HG02840 (cell line): ENCODE results near the gene JAZF1.

Source experiments
- ATAC-seq: cut with Tn5 transposase; IDR thresholded peaks from one replicate; pipeline ENCODE4 v1.9.1; 2021; ENCODE audit warnings: mild to moderate bottlenecking, moderate library complexity, moderate number of reproducible peaks; ENCODE audit not compliant: unreplicated experiment, low FRiP score

Gene JAZF1

DNA sequence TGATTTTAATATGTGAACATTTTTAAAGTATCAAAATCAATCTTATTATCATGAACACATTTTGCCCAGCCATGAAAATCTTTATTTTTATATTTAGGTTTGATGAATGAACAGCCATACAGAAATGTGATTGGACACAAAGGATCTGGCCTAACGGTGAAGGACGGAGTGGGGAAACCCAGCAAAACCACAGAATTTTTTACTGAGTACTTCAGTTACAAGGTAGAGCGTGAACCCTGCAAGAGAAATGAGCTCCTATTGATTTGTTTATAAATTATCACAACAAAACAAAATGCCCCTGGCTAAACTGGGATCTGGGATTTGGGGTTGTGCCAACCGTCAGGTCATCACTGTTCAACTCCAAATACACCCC lies 118.8 kb downstream of the JAZF1 start:
- no peak for ATAC-seq

DNA sequence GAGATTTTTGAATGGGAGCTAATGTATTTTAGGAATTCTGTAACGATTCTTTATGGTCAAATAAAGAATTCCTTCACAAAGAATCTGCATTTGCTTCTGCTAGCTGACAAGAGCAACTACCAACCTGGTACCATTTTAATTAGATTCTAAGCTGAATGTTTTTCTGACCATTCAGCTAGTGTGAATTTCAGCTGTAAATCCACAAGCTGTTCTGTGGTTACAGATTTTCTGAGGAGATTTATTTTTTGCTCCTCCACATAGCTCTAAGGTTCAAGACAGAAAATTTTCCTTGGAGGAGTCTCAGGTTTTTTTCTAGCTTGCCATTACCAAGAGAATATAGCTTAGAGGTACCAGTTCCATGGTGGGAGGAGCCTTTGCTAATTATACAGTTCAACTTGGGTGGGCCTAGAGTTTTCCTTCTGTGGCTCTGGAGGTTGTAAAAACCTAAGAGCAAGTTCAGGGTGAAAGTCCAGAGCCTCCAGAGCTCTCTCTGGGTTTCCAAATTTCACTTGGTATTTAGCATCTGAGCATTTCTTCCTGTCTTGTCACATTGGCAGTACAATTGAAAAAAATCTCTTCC lies 120.1 kb downstream of the JAZF1 start:
- no peak for ATAC-seq

GRCh38 chr7:28055161-28055544 lies 125.4 kb downstream of the JAZF1 start:
- ATAC-seq, result no peak

DNA sequence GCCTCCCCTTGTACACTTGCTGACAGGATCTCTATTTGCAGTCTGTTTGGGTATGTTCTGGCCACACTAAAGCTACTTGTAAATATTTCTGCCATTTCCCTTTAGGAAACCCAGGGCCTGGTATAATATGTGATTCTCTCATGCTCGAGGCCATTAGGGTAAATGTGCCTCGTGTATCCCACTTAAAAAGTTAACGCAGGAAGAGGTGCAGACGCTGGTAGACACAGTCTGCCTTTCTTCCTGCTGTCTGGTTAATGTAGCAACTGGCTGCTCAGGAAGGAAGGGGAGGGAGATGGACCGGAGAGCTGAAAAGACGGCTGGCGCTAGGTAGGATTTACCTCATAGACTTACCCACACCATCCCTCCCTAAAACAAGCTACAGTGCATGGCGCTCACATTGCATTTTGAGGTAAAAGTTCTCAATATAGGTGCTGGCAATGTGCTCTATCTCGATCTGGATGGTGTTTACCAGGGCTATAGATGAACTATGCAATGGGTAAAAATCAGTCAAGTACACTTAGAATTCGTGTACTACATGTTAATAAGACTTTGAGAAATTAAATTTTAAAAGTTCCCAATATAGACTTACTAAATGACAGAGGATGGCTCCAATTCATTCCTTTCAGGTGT lies 125.9 kb downstream of the JAZF1 start:
- no peak for ATAC-seq

GRCh38 chr7:28052933-28053332 lies 127.7 kb downstream of the JAZF1 start:
- ATAC-seq, result no peak

DNA sequence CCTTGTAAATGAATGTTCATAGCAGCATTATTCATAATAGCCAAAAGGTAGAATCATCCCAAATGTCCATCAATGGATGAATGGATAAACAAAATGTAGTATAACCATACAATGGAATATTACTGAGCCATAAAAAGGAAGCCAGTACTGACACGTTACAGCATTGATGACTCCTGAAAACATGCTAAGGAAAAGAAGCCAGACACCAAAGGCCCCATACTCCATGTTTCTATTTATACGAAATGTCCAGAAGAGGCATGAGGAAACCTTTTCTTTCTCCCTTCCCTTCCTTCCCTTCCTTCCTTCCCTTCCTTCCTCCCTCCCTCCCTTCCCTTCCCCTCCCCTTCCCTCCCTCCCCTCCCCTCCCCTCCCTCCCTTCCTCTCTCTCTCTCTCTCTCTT lies 131.9 kb downstream of the JAZF1 start:
- no peak for ATAC-seq

- ATAC-seq, result no peak
These were observed 134.6 kb downstream of the JAZF1 start for GRCh38 chr7:28046035-28046434.

GRCh38 chr7:28045592-28045991 lies 135.0 kb downstream of the JAZF1 start:
- ATAC-seq, result no peak

- no peak for ATAC-seq
These were observed 135.8 kb downstream of the JAZF1 start for GRCh38 chr7:28044825-28045224.

GRCh38 chr7:28042721-28043120 lies 137.9 kb downstream of the JAZF1 start:
- ATAC-seq, result no peak

GRCh38 chr7:28041508-28042314 lies 138.9 kb downstream of the JAZF1 start:
- ATAC-seq, result no peak

- ATAC-seq, result no peak
These were observed 142.3 kb downstream of the JAZF1 start for GRCh38 chr7:28038175-28038797.

GRCh38 chr7:28037220-28038010 lies 143.2 kb downstream of the JAZF1 start:
- ATAC-seq, result peak; percentile 87

GRCh38 chr7:28036696-28037095 lies 143.9 kb downstream of the JAZF1 start:
- ATAC-seq, result no peak

DNA sequence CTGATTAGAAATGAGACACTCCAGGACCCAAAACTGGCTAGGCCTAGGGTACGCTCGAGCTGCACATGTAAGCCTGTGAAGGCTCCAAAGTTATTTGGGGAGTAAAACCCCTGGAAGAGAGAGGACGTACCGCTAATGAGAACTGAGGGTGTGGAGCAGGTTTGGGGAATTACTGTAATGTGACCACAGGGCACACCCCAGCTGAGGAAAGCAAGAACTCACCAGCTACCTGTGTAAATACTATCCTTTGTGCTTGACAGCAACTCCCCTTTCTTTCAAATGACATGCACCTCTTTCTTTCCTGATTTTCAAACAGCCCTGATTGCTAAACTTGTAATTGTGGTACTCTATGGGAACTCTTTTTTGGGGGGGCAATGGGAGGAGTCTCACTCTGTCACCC lies 147.2 kb downstream of the JAZF1 start:
- ATAC-seq, result no peak

GRCh38 chr7:28032738-28033380 lies 147.7 kb downstream of the JAZF1 start:
- no peak for ATAC-seq

DNA sequence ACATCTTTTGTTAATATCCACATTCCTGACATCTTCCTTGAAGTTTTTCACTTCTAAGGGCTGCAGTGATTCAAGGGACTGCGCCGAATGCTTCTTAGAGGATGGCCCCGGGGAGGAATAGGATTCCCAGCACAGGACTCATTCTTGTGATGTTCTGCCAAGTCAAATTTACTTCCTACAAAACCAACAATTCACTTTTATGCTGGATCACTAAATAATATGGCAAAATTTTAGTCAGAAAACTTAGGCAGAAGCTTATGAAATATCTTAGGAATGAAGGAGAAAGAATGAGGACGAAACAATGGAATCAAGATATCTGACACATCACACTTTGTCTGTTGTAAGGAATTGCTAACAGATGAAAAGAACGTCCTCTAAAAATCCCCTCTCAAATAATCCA lies 151.5 kb downstream of the JAZF1 start:
- ATAC-seq, result no peak

DNA sequence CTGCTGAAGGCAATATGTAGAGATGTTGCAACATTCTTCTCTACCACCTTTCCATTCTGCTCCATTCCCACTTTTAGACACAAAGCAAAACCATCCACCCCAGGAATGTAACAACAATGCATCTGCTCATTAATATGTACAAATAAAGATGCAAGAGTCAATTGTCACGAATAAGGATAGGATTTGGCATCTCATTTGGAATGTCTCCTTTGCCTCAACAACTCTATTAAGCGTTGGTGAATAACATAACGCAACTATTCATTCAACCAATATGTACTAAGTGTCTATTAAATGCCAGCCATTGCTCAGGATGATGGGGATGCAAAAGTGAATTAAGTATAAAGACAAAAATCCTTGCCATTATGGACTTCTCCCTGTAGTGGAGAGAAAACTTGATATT lies 152.1 kb downstream of the JAZF1 start:
- ATAC-seq, result no peak

- no peak for ATAC-seq
These were observed 154.4 kb downstream of the JAZF1 start for GRCh38 chr7:28026237-28026636.

GRCh38 chr7:28024786-28025334 lies 155.7 kb downstream of the JAZF1 start:
- no peak for ATAC-seq
